NB4 (cell line): ENCODE data around the gene ABLIM2.

Experiments
- CTCF ChIP-seq: IDR thresholded peaks from one replicate; pipeline ENCODE4 v1.5.1; 2012; ENCODE audit warnings: low read depth, low read length
- MAX ChIP-seq: IDR thresholded peaks from 2 replicates; pipeline ENCODE4 v1.6.1; 2011; ENCODE audit warnings: low read depth, low read length
- POLR2A ChIP-seq: IDR thresholded peaks from 2 replicates; pipeline ENCODE4 v1.6.1; 2011; ENCODE audit warnings: mild to moderate bottlenecking; ENCODE audit not compliant: insufficient read length; ENCODE audit errors: extremely low read depth

- TF ChIP-seq CTCF, result no peak
- TF ChIP-seq POLR2A, result no peak
- no peak for TF ChIP-seq MAX
These were observed 82.6 kb downstream of the ABLIM2 start for GRCh38 chr4:8076023-8076422.
